Astrocyte of the cerebellum (primary cell): ENCODE data around the gene FAM89B.

Source experiments
- DNase-seq: peaks from one replicate; pipeline ENCODE4 v3.0.0-alpha.2; 2011; ENCODE audit warnings: low read depth
- H3K4me3 ChIP-seq: 2 replicates; pipeline ENCODE4 v1.5.1; 2011; ENCODE audit warnings: mild to moderate bottlenecking, low read depth, low read length, moderate library complexity
- CTCF ChIP-seq: IDR thresholded peaks from 2 replicates; pipeline ENCODE4 v1.5.1; 2012; ENCODE audit warnings: low read length, low read depth, moderate library complexity, mild to moderate bottlenecking; ENCODE audit errors: missing control alignments
- in situ Hi-C: cut with HindIII; loops from 2 replicates; pipeline ENCODE4 v1.10.0; 2017; ENCODE audit warnings: low sequenced_read_pairs

The FAM89B gene

DNA sequence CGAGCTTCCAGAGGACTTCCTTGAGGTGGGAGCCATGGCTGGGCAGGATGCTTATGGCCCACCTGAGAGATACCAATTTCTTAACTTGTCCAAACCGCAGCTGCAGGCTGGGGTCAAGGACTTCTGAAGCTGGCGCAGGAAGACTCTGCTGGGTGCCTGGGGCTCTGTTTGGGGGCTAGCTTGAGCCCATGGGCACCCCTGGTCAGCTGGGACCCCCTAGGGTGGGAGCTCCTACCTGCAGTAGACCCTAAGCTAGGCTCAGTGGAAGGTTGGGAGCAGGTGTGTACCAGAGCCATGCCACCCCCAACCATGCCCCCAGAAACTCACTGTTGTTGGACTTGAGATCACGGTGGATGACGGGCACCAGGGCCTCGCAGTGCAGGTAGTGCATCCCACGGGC lies 40.4 kb downstream of the FAM89B start:
- DNase-seq: no peak
- TF ChIP-seq CTCF: no peak
- H3K4me3 ChIP-seq: peak overlapping the region; percentile 87
- in situ Hi-C loops: no loop called here

DNA sequence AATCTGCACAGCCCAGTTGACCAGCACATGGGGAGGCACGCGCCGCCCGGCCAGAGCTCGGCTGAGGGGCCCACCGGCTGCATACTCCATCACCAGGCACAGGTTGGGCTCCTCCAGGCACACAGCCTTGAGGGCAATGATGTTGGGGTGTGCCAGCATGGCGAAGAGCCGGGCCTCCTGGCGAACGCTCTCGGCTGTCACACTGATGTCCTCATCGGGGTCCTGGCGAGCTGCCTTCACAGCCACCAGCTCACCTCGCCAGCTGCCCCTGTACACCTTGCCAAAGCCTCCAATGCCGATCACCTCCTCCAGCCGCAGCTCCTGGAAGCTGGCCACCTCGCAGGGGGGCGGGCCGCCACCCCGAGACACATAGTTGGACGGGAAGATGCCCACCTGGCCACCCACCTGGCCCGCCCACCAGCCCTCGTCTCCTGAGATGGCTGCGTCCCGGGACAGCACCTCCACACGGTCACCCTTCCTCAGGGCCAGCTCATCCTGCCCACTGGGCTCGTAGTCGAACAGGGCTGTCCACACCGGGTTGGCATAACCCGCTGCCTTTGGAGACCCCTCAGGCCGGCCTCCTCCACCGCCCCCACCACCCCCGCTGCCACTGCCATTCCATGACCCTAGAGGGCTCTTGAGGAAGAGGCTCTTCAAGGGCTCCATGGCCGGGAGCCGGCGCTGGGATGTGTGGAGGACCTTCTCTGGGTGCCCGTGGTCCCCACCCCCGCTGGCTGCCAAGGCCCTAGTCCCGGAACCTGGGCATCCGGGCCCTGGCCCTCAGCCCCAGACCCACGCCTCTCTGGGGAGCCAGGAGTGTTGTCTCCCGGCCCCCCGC lies 41.0 kb downstream of the FAM89B start:
- H3K4me3 ChIP-seq: peak overlapping the region; percentile 87
- in situ Hi-C loops: no loop called here
- no peak for TF ChIP-seq CTCF
- no peak for DNase-seq

- no peak for TF ChIP-seq CTCF
- in situ Hi-C loops: no loop called here
- H3K4me3 ChIP-seq: peak within 1 kb of the TSS; percentile 87
- DNase-seq: peak; percentile 100
Measured at GRCh38 chr11:65615229-65615949, 43.1 kb downstream of the FAM89B start, which contains the start of gene PCNX3. TSS of gene PCNX3 (plus strand) at chr11:65615776. CDS start at chr11:65616312, 536 bp downstream.

GRCh38 chr11:65615950-65616574 lies 43.7 kb downstream of the FAM89B start:
- H3K4me3 ChIP-seq: peak overlapping the region; percentile 74
- no peak for TF ChIP-seq CTCF
- in situ Hi-C loops: no loop called here
- no peak for DNase-seq

DNA sequence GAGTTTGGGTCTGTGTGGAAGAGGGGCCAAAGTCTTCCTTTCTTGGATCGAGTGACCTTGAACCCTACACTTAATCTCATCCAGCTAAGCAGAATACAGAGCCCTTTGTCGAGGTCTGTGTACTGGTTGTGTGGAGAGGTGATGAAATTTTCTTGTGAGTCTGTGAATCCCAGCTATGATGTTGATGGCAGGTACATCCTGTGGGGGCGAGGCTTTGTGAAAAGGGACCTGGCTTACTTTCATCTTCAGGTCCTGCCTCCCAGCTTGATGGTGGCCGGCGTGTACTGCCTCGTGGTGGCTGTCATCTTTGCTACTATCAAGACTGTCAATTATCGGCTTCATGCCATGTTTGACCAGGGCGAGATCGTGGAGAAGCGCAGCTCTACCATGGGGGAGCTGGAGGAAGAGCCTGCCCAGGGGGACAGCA lies 44.2 kb downstream of the FAM89B start:
- no peak for TF ChIP-seq CTCF
- in situ Hi-C loops: no loop called here

GRCh38 chr11:65617136-65617850 lies 45.0 kb downstream of the FAM89B start:
- H3K4me3 ChIP-seq: peak overlapping the region; percentile 74
- no peak for DNase-seq
- TF ChIP-seq CTCF: no peak
- in situ Hi-C loops: no loop called here

More for the DNA sequence above, 44.2 kb downstream of the FAM89B start:
- H3K4me3 ChIP-seq: peak overlapping the region; percentile 74
- no peak for DNase-seq
